IPS DF 19.7 (cell line): ENCODE measurements around the gene CLIC1.
"Not testable (repeated sequence)": the region's sequence is repeated elsewhere in the genome, so short reads cannot be mapped to it uniquely, and the experiment has no call there.

Source experiments
- DNase-seq: peaks from one replicate; pipeline ENCODE4 v3.0.0-alpha.2; 2013; ENCODE audit warnings: low read depth, low spot score

Gene CLIC1

GRCh38 chr6:31723245-31723979 lies 12.9 kb downstream of the CLIC1 start, which contains the start of gene MPIG6B:
Gene MPIG6B (plus strand): TSS chr6:31723373. CDS start chr6:31723384, 11 bp downstream.
- no peak for DNase-seq

GRCh38 chr6:31722173-31722572 lies 14.2 kb downstream of the CLIC1 start:
- DNase-seq: no peak

DNA sequence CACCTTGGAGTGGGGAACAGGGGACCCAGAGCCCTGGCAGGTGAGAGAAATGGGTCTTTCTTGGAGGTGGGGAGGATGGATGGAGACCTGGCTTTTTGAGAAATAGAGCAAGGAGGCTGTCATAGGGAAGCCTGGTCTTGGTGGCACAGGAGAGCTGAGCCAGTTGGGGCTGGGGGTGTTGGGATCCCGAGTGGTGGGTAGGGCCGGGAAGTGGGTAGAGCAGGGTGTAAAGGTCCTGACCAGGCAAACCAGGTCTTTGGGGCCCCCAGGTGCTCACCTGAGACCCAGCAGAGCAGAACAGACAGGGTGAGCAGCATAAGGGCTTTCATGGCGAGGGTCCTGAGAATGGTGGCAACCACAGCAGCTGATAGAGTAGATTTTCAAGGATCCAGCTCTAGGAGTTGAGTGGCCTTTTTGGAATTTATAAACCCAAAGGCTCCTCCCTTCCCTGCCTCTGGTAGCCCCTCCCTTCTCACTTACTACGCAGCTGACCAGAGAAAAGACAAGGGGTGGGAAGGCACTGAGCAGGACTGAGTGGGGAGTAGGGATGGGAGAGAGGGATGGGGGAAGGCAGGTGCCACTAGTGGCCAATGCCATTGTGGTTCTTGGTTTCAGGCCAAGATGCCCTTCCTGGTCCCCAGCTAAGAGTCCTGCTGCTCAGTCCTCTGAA lies 14.8 kb downstream of the CLIC1 start, which contains the start of gene LY6G6C:
Gene LY6G6C, minus strand, starts transcription at position 396 of the 670 bp plus-strand sequence. Its CDS starts 67 bp downstream, at position 329.
- no peak for DNase-seq

DNA sequence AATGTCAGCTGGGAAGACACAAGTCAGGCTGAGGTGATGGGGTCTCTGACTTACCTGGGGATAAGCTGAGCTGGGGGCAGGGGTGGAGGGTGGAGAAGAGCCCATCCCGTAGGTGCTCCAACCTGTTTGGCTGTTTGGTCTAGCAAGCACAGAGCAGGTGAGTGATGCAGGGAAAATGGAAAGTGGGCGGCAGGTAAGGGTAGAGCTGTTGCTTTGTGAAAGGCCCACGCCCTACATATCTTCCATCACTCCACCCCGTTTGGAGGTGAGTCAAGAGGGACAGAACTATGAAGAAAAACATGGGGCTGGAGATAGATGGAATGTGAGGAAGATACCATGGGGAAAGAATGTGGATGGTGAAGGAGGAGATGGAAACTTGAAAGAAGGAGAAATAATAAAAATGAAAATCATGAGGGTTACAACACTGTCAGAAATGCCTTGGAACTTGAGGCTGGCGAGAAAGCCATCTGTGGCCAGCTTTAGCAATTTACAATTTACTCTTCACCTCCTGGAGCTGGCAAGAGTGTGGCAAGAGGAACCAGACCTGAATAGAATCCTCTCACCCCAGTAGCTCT lies 16.0 kb downstream of the CLIC1 start:
- no peak for DNase-seq

DNA sequence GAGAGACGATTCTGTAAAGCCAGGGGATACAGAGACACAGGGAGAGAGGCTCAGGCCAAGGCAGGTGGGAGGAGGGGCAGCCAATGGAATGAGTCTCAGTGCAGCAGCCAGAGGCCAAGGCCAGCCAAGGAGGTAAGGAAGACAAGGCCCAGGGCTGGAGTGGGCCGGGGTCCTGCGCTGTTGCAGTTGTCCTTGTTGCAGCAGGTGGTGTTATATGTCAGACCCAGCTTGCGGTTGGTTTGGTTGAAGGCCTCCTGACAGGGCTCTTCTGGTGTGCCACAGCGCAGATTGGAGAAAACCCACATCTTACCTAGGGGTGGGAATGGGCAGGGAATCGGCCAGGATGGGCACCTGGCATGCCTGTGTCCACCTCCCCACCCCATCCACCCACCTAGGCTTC lies 17.3 kb downstream of the CLIC1 start:
- no peak for DNase-seq

- no peak for DNase-seq
Observed at GRCh38 chr6:31718265-31718664, 18.1 kb downstream of the CLIC1 start.

DNA sequence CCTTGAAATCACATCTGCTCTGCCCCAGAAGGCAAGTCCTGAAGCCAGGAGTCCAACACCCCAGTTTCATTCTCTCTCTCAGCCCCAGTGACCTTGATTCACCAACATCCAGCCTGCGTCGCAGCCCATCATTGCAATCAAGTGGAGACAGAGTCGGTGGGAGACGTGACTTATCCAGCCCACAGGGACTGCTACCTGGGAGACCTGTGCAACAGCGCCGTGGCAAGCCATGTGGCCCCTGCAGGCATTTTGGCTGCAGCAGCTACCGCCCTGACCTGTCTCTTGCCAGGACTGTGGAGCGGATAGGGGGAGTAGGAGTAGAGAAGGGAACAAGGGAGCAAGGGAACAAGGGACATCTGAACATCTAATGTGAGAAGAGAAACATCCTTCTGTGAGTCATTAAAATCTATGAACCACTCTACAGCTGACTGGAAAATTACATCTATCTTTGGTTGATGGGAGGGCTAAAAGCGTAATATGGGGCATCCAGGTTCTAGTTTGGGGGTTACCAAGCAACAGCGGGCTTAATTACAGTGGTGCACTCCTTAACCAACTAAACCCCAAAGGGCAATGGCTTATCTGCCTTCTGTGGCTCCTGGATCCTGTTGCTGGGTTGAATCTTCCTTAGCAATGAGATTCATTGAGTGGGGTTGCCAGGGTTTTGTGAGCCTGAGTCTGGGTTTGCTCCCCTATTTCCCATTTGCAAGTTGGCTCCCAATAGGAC lies 18.7 kb downstream of the CLIC1 start:
- DNase-seq: no peak

- DNase-seq: no peak
Observed at GRCh38 chr6:31715022-31715958, 21.0 kb downstream of the CLIC1 start, which contains the start of gene LY6G6D. Gene LY6G6D (plus strand): TSS chr6:31715348. CDS start chr6:31715356, 8 bp downstream.

DNA sequence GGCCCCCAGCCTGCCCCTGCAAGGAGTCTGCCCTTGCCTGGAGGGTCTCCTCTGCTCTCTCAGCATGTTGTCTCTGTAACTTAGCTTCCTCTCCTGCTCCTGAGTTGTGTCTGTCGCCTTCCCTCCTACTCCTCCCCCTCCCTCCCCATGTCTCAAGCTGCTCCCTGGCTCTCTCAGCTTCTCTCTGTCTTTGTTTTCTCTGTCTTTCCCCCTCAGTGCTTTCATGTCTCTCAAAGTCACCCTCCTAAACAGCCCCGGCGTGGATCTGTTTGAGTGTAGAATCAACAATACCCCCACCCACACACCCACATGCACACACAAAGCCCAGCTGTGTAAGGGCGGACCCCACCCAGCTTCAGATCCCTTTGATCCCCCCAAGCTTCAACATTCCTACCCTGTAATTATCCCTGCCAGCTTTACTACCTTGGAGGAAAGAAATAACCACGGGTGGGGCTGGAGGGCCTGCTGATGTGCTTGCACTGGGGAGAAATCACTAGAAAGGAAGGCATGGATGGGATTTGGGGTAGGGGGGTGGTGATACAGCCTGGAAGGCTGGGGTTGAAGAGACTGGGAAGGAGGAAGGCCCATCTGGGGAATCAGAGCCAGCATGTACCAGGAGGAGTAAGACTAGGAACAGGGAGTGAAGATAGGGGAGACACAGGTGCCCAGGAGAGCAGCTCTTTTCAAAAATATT lies 22.2 kb downstream of the CLIC1 start:
- no peak for DNase-seq

DNA sequence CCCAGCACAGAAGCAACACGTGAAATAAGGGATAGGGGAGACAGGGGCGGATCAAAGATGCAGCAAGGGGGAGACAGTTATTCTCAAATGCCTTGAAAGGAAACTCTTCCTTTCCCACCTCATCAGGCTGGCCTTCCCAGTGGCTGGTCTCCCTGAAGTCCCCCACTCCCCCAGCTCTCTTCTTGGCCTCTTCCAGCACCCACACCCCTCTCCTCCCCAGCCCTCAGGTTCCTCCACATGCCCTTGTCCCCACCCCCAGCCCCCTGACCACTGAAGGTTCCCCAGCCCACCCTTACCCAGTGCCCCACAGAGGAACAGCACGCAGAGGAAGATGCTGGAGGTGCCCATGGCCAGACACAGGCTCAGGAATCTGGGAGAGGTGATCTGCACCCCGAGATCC lies 22.9 kb downstream of the CLIC1 start:
- no peak for DNase-seq

DNA sequence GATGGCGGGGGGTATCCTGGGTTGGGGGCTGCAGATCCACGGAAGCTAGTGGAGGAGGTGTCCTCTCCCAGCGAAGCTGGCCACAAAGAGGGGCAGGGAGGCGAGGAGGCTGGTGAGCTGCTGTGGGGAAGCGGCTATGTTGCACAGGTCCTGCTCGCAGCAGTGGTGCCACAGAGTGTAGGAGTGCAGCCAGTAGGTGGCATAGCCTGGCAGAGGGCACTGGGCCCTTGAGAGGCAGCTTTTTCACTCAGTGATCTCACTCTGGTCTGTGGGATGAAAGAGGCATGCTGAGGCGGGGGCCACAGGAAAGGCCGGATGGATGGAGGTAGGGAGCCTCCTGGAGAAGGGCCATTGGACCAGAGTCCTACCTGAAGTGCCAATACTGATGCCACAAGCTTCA lies 24.0 kb downstream of the CLIC1 start:
- DNase-seq: no peak

DNA sequence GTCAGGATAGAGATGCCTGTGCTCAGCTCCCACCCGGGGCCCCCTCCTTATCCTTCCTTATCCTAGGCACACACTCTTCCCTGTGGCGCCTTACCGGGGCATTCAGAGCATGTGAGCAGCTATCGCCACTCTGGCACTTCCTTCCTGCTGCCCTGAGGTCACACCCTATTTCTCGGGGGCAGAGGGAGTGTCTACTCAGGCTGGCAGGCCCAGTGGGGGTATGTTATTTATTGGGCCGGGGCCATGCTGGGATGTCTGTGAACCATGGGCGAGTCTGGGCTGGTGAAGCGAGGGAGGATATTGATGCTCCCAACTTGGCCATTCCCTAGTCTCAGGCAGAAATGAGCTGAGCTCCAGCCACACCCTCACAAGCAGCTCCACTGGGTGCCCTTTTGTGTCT lies 25.1 kb downstream of the CLIC1 start:
- no peak for DNase-seq

- DNase-seq: no peak
Observed at GRCh38 chr6:31710523-31711219, 25.7 kb downstream of the CLIC1 start.

- DNase-seq: not testable (repeated sequence)
Observed at GRCh38 chr6:31709157-31709556, 27.2 kb downstream of the CLIC1 start.

DNA sequence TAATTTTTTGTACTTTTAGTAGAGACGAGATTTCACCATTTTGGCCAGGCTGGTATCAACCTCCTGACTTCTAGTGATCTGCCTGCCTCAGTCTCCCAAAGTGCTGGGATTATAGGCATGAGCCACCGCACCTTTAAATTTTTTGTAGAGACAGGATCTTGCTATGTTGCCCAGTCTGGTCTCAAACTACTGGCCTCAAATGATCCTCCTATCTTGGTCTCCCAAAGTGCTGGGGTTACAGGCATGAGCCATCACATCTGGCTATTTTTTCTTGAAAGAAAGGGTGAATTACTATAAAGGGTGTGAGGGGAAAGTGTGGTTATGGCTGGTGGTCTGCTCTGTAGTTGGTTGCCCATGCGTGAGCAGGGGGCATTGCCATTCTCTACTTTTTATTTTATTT lies 28.1 kb downstream of the CLIC1 start:
- DNase-seq: no peak

DNA sequence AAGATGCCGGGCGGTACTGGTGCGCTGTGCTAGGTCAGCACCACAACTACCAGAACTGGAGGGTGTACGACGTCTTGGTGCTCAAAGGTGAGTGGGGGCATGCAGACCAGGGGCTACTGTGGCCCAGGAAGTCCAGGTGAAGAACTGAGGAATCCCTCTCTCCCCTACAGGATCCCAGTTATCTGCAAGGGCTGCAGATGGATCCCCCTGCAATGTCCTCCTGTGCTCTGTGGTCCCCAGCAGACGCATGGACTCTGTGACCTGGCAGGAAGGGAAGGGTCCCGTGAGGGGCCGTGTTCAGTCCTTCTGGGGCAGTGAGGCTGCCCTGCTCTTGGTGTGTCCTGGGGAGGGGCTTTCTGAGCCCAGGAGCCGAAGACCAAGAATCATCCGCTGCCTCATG lies 28.6 kb downstream of the CLIC1 start:
- no peak for DNase-seq

GRCh38 chr6:31706599-31706998 lies 29.7 kb downstream of the CLIC1 start, which contains the start of gene LY6G6F:
Gene LY6G6F (plus strand): TSS chr6:31706866. CDS start chr6:31706907, 41 bp downstream.
- no peak for DNase-seq

GRCh38 chr6:31705931-31706330 lies 30.4 kb downstream of the CLIC1 start:
- DNase-seq: no peak
